ENCODE data around the gene ZC3H12D.

DNA sequence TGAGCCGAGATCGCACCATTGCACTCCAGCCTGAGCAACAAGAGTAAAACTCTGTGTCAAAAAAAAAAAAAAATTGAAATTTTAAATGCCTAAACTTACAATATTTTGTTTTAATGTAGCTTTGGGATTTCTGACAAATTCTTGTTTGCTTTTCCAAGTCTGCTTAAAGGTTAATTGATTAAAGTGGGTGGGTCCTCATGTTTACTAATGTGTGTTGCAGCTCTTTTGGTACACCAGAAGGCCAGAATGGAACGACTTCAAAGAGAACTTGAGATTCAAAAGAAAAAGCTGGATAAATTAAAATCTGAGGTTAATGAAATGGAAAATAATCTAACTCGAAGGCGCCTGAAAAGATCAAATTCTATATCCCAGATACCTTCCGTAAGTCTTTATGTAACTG is 87.4 kb downstream of the ZC3H12D start:
- TF ChIP-seq SIN3A (conservative IDR thresholded peaks at IDR 0.05 in 1 of 2, IDR thresholded peaks at IDR 0.05 in 1 of 2; ENCODE audit: low read depth in 1 of 2, low read length in 2 of 2) = no peak
- TF ChIP-seq CEBPB (IDR thresholded peaks at IDR 0.05; ENCODE audit: low read depth, low read length) = no peak
- TF ChIP-seq EZH2 (IDR thresholded peaks at IDR 0.05; ENCODE audit: low read depth, low read length, severe bottlenecking) = no peak
- no peak for TF ChIP-seq POLR2A (IDR thresholded peaks at IDR 0.05; ENCODE audit: control extremely low read depth in 1 of 2, low read depth in 2 of 2, low read length in 2 of 2)
- TF ChIP-seq, protein P1, sequence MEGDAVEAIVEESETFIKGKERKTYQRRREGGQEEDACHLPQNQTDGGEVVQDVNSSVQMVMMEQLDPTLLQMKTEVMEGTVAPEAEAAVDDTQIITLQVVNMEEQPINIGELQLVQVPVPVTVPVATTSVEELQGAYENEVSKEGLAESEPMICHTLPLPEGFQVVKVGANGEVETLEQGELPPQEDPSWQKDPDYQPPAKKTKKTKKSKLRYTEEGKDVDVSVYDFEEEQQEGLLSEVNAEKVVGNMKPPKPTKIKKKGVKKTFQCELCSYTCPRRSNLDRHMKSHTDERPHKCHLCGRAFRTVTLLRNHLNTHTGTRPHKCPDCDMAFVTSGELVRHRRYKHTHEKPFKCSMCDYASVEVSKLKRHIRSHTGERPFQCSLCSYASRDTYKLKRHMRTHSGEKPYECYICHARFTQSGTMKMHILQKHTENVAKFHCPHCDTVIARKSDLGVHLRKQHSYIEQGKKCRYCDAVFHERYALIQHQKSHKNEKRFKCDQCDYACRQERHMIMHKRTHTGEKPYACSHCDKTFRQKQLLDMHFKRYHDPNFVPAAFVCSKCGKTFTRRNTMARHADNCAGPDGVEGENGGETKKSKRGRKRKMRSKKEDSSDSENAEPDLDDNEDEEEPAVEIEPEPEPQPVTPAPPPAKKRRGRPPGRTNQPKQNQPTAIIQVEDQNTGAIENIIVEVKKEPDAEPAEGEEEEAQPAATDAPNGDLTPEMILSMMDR (IDR thresholded peaks at IDR 0.05; ENCODE audit: control extremely low read depth in 1 of 3, insufficient read depth in 1 of 3, low read depth in 1 of 3, low read length in 3 of 3) = no peak
- TF ChIP-seq RAD21 (IDR thresholded peaks at IDR 0.05 in 1 of 2, conservative IDR thresholded peaks at IDR 0.05 in 1 of 2; ENCODE audit: low read depth in 2 of 2, low read length in 2 of 2) = no peak
- TF ChIP-seq, protein P2, sequence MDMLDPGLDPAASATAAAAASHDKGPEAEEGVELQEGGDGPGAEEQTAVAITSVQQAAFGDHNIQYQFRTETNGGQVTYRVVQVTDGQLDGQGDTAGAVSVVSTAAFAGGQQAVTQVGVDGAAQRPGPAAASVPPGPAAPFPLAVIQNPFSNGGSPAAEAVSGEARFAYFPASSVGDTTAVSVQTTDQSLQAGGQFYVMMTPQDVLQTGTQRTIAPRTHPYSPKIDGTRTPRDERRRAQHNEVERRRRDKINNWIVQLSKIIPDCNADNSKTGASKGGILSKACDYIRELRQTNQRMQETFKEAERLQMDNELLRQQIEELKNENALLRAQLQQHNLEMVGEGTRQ (IDR thresholded peaks at IDR 0.05; ENCODE audit: low read length) = no peak
- TF ChIP-seq CTBP2 (IDR thresholded peaks at IDR 0.05; ENCODE audit: borderline replicate concordance, insufficient read depth, insufficient read length, low read length) = no peak
- TF ChIP-seq ZNF274 (IDR thresholded peaks at IDR 0.05; ENCODE audit: borderline replicate concordance, extremely low read depth, low read length) = no peak
- no peak for TF ChIP-seq NRF1 (IDR thresholded peaks at IDR 0.05; ENCODE audit: low read depth, low read length)
- TF ChIP-seq, protein P3, sequence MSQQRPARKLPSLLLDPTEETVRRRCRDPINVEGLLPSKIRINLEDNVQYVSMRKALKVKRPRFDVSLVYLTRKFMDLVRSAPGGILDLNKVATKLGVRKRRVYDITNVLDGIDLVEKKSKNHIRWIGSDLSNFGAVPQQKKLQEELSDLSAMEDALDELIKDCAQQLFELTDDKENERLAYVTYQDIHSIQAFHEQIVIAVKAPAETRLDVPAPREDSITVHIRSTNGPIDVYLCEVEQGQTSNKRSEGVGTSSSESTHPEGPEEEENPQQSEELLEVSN (IDR thresholded peaks at IDR 0.05) = no peak
- no peak for TF ChIP-seq SP1 (IDR thresholded peaks at IDR 0.05; ENCODE audit: low read depth, low read length)
- TF ChIP-seq, protein P4, sequence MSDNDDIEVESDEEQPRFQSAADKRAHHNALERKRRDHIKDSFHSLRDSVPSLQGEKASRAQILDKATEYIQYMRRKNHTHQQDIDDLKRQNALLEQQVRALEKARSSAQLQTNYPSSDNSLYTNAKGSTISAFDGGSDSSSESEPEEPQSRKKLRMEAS (IDR thresholded peaks at IDR 0.05) = no peak
